HCT116 (cell line): Measurements from ENCODE around the gene SLC44A2. TPM values are rescaled to one million over a fixed set of nuclear protein-coding genes. Genes with fewer than 3 reads are reported as not detected.

Experiments used
- ATAC-seq: fragments of 200-7000 bp; cut with Tn5 transposase; 2 replicates; pipeline ENCODE4 v1.9.1; 2020; ENCODE audit warnings: mild to moderate bottlenecking, moderate library complexity
- BruUV-seq: library from RNA; stranded (reverse); fragments of 400-500 nt; replicated peaks from 2 replicates; lab custom pipeline; 2021; lab: Mats Ljungman, UMichigan
- CTCF ChIA-PET: fragments of 300-600 bp; sonication (Branson Sonifier 250); formaldehyde crosslinking; loops from one replicate; lab custom pipeline; 2021; ENCODE audit warnings: antibody characterized with exemption; lab: Charles Lee
- POLR2A ChIA-PET: fragments of 300-600, 350-600 bp; sonication (Branson Sonifier 250); formaldehyde crosslinking; loops from one replicate; lab custom pipeline; 2021; ENCODE audit warnings: antibody characterized with exemption; lab: Charles Lee
- RAD21 ChIA-PET, 2 experiments: fragments of 300-600 bp; sonication (Branson Sonifier 250); formaldehyde crosslinking; loops; one replicate each; lab custom pipeline; 2023; ENCODE audit warnings: low total read pairs in 2 of 2; ENCODE audit not compliant: uncharacterized antibody in 2 of 2, unreplicated experiment in 2 of 2, low non-redundant PET in 1 of 2; lab: Charles Lee
- DNase-seq: peaks from one replicate; pipeline ENCODE4 v3.0.0-alpha.2; 2010; ENCODE audit warnings: low read depth, low spot score
- H2AFZ ChIP-seq: fragments of 200-600 bp; shearing (Covaris generic), sonication (generic); 2 replicates; pipeline ENCODE4 v1.6.1; 2017; ENCODE audit warnings: low read depth, mixed run types, mixed read lengths, antibody characterized with exemption, low read length; ENCODE audit not compliant: poor library complexity, severe bottlenecking
- H3K27ac ChIP-seq: 2 replicates; pipeline ENCODE4 v1.5.1; 2012; ENCODE audit warnings: low read depth, low read length
- H3K27me3 ChIP-seq: fragments of 200-600 bp; sonication (generic); 2 replicates; pipeline ENCODE4 v1.6.1; 2016; ENCODE audit warnings: mixed run types, low read length, mixed read lengths; ENCODE audit not compliant: insufficient read depth
- H3K36me3 ChIP-seq, 2 experiments: fragments of 200-500 bp in 1 of 2; fragments of 200-600 bp in 1 of 2; sonication (Bioruptor generic) in 1 of 2; sonication (generic) in 1 of 2; 2 replicates each; pipeline versions ENCODE4 v1.5.1 to v1.6.1; 2014 to 2016; ENCODE audit warnings: low read length in 2 of 2, inconsistent platforms in 1 of 2, mixed read lengths in 1 of 2, mixed run types in 1 of 2; ENCODE audit not compliant: insufficient read depth in 2 of 2, control insufficient read depth in 1 of 2
- H3K4me1 ChIP-seq, 2 experiments: fragments of 200-600 bp in 1 of 2; sonication (generic) in 1 of 2; 2 replicates each; pipeline versions ENCODE4 v1.5.1 to v1.6.1; 2012 to 2017; ENCODE audit warnings: low read length in 2 of 2, inconsistent platforms in 1 of 2, mild to moderate bottlenecking in 1 of 2, mixed read lengths in 1 of 2, mixed run types in 1 of 2, moderate library complexity in 1 of 2; ENCODE audit not compliant: insufficient read depth in 2 of 2, control insufficient read depth in 1 of 2
- H3K4me2 ChIP-seq: fragments of 200-600 bp; sonication (generic); 2 replicates; pipeline ENCODE4 v1.6.1; 2017; ENCODE audit warnings: mixed run types, low read length, mixed read lengths
- H3K4me3 ChIP-seq, 2 experiments: fragments of 200-600 bp in 1 of 2; sonication (generic) in 1 of 2; replicated peaks in 1 of 2; 2 replicates each; pipeline ENCODE4 v1.5.1; 2011 to 2016; ENCODE audit warnings: low read length in 2 of 2, control low read depth in 1 of 2, low read depth in 1 of 2, mild to moderate bottlenecking in 1 of 2, mixed read lengths in 1 of 2, mixed run types in 1 of 2
- H3K79me2 ChIP-seq: fragments of 200-600 bp; sonication (generic); 2 replicates; pipeline ENCODE4 v1.6.1; 2017; ENCODE audit warnings: mild to moderate bottlenecking, mixed run types, low read length, moderate library complexity, mixed read lengths; ENCODE audit not compliant: insufficient read depth
- H3K9ac ChIP-seq: fragments of 200-600 bp; sonication (generic); 2 replicates; pipeline ENCODE4 v1.6.1; 2016; ENCODE audit warnings: low read length, mixed read lengths
- H3K9me2 ChIP-seq: fragments of 200-600 bp; sonication (generic), shearing (Covaris generic); 2 replicates; pipeline ENCODE4 v1.6.1; 2017; ENCODE audit warnings: mixed run types, mild to moderate bottlenecking, moderate library complexity; ENCODE audit not compliant: insufficient read depth
- H3K9me3 ChIP-seq, 2 experiments: fragments of 200-500 bp in 1 of 2; fragments of 200-600 bp in 1 of 2; sonication (Bioruptor generic) in 1 of 2; sonication (generic) in 1 of 2; 2 replicates each; pipeline ENCODE4 v1.6.1; 2014 to 2017; ENCODE audit warnings: low read length in 2 of 2, mixed read lengths in 2 of 2, inconsistent platforms in 1 of 2, low read depth in 1 of 2, mild to moderate bottlenecking in 1 of 2, mixed run types in 1 of 2, moderate library complexity in 1 of 2; ENCODE audit not compliant: control insufficient read depth in 1 of 2, insufficient read depth in 1 of 2
- H4K20me1 ChIP-seq: fragments of 200-600 bp; sonication (generic), shearing (Covaris generic); 2 replicates; pipeline ENCODE4 v1.6.1; 2017; ENCODE audit warnings: mixed run types, mild to moderate bottlenecking, moderate library complexity; ENCODE audit not compliant: insufficient read depth
- CBX3 ChIP-seq: IDR thresholded peaks from 2 replicates; pipeline ENCODE4 v1.6.1; 2012; ENCODE audit warnings: low read depth
- YY1 ChIP-seq: IDR thresholded peaks from 2 replicates; pipeline ENCODE4 v1.6.1; 2011; ENCODE audit warnings: low read length, low read depth, moderate library complexity, mild to moderate bottlenecking; ENCODE audit not compliant: insufficient replicate concordance; ENCODE audit errors: extremely low read depth
- ZFX ChIP-seq: fragments of 450-650 bp; IDR thresholded peaks from 2 replicates; pipeline ENCODE4 v1.6.1; 2017
- ZNF274 ChIP-seq: fragments of 200-500 bp; sonication (Bioruptor generic); IDR thresholded peaks from 2 replicates; pipeline ENCODE4 v1.6.1; 2014; ENCODE audit warnings: mild to moderate bottlenecking, low read depth, low read length, inconsistent platforms
- intact Hi-C: fragments of 100-400 bp; cut with micrococcal nuclease; formaldehyde crosslinking; loops from 2 replicates; pipeline ENCODE4 v1.10.0; 2022
- total RNA-seq: library from RNA; stranded (reverse); gene quantifications from one replicate; pipeline ENCODE4 v1.2.1, GENCODE V29; 2021; ENCODE audit not compliant: unreplicated experiment
- TF ChIP-seq, protein P1 (sequence below): IDR thresholded peaks from 2 replicates; pipeline ENCODE4 v1.6.1; 2012

SLC44A2 gene
- total RNA-seq, 1 experiment from 2014 or later: 90.9 TPM

DNA sequence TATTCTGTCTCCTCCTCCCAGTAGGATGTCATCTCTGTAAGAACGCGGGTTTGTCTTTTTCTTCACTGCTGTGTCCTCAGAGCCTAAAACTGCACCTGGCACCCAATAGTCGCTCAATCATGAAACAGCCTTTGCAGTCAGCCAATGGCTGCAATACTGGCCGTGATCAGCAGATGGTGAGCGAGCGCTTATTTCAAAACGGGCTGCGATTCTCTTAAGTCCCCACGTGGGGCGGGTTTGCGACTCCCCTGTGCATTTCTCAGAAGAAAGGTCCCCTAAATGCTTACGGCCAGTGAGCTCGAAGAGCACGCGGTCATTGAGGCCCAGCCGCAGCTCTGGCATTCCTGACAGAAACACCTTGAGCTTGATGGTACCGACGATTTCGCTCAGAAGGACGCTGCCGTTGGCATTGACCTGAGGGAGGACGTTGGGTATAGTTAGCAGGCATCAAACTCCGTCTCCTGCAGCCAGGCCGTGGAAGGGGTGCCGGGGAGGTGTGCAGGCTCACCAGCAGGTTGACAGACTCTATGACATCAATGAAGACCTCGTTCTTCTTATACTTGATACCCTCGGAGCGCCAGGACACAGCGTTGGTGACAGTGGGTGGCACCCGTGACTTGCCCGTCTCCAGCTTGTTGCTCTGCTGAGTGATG is 44.2 kb upstream of the SLC44A2 start (continued):
- TF ChIP-seq, protein P1, sequence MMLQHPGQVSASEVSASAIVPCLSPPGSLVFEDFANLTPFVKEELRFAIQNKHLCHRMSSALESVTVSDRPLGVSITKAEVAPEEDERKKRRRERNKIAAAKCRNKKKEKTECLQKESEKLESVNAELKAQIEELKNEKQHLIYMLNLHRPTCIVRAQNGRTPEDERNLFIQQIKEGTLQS: no peak
- TF ChIP-seq ZNF274 (no peak), ZFX (no peak), YY1 (peak; percentile 48)

DNA sequence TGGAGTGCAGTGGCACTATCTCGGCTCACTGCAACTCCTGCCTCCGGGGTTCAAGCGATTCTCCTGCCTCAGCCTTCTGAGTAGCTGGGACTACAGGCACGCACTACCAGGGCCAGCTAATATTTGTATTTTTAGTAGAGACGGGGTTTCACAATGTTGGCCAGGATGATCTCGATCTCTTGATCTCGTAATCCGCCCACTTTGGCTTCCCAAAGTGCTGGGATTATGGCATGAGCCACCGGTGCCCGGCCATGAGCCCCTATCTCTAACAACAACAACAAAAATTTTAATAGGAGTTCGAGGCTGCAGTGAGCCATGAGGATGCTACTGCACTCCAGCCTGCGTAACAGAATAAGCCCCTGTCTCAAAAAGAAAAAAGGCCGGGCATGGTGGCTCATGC is 43.3 kb upstream of the SLC44A2 start:
- no peak overlapping the region for H3K9ac ChIP-seq
- ATAC-seq: no peak
- TF ChIP-seq CBX3: no peak
- TF ChIP-seq, all 23 proteins: peak for 0
- Histone ChIP-seq H3K9me2 (no peaks in the 10 kb centered on the region), H3K79me2 (peaks cover 4% of the 10 kb centered on the region; the same call in 1 of the 2 replicates), H3K36me3 (peaks cover 9 to 14% of the 10 kb centered on the region in 2 experiments; a peak in 3 of 4 replicates), H3K9me3 (no peaks in the 10 kb centered on the region), H3K27me3 (no peaks in the 10 kb centered on the region), H3K27ac (no peak overlapping the region), H3K4me2 (no peak overlapping the region), H3K4me1 (peaks cover 5 to 20% of the 10 kb centered on the region in 2 experiments; a peak in 3 of 4 replicates), H3K4me3 (no peak overlapping the region), H2AFZ (no peak overlapping the region), H4K20me1 (no peaks in the 10 kb centered on the region)
- ChIA-PET POLR2A (interaction anchor here (1.6 kb wide), 1 partner anchor 62 kb away, joined by 4 read pairs; no protein-coding TSS in a partner anchor), RAD21 (interaction anchor here (0.7 to 3.5 kb wide), 5 partner anchors 22 to 118 kb away, joined by 5 to 31 read pairs (median 6); no protein-coding TSS in a partner anchor), CTCF (interaction anchor here (0.7 to 3.0 kb wide), 8 partner anchors 8 to 119 kb away, joined by 3 to 114 read pairs (median 3); partner anchors contain the start of gene QTRT1)
- no TSS peak for BruUV-seq
- DNase-seq: no peak
- intact Hi-C loops: loop anchor here (5.0 kb wide), 1 partner anchor 45 kb away; the partner anchor contains the start of gene SLC44A2
